K562 (cell line): ENCODE measurements around the gene UBAC2. TPM values are rescaled to one million over a fixed set of nuclear protein-coding genes. Genes with fewer than 3 reads are reported as not detected.

ENCODE experiments used
- ATAC-seq: fragments of 200-7000 bp; cut with Tn5 transposase; 3 replicates; pipeline ENCODE4 v1.9.1; 2020; ENCODE audit warnings: moderate library complexity
- BruUV-seq: library from RNA; stranded (reverse); fragments of 400-500 nt; replicated peaks from 2 replicates; lab custom pipeline; 2021; lab: Mats Ljungman, UMichigan
- CTCF ChIA-PET: fragments of 300-600 bp; formaldehyde crosslinking; extraction: SDS; loops from one replicate; lab custom pipeline; 2021; ENCODE audit warnings: low intra/inter-chr PET ratio; lab: Yijun Ruan, JAX
- POLR2A ChIA-PET: fragments of 300-600, 350-650 bp; sonication (Branson Sonifier 250); formaldehyde crosslinking; extraction: SDS; loops from one replicate; lab custom pipeline; 2021; ENCODE audit warnings: antibody characterized with exemption, inconsistent platforms; lab: Yijun Ruan, JAX
- DNase-seq, 4 experiments: peaks; one replicate each; pipeline versions ENCODE4 v3.0.0 to v3.0.0-alpha.2; 2011 to 2018; ENCODE audit warnings: low spot score in 3 of 4, mixed read lengths in 3 of 4; ENCODE audit errors: extremely low read depth in 1 of 4
- FAIRE-seq: peaks from 2 replicates; lab custom pipeline; 2011; peaks lifted over from hg19 to GRCh38; lab: Jason Lieb, UNC
- H2AFZ ChIP-seq: 2 replicates; pipeline ENCODE4 v1.6.0; 2011; ENCODE audit warnings: low read depth, low read length, control low read depth, inconsistent platforms
- H3K27ac ChIP-seq: fragments of 200-600 bp; 3 replicates; pipeline ENCODE4 v1.8.0; 2011; ENCODE audit warnings: low read depth, mild to moderate bottlenecking, control low read depth, inconsistent platforms, low read length, moderate library complexity, mixed read lengths; ENCODE audit errors: extremely low read depth
- H3K27me3 ChIP-seq, 2 experiments: fragments of 300-600 bp in 1 of 2; 2 replicates in 1 of 2; 3 replicates in 1 of 2; pipeline versions ENCODE4 v1.6.0 to v1.8.0; 2011; ENCODE audit warnings: inconsistent platforms in 2 of 2, low read length in 2 of 2, mild to moderate bottlenecking in 1 of 2, mixed read lengths in 1 of 2, moderate library complexity in 1 of 2; ENCODE audit not compliant: control insufficient read depth in 2 of 2, insufficient read depth in 2 of 2
- H3K36me3 ChIP-seq: fragments of 300-600 bp; 3 replicates; pipeline ENCODE4 v1.8.0; 2011; ENCODE audit warnings: mild to moderate bottlenecking, low read length, inconsistent platforms; ENCODE audit not compliant: control insufficient read depth, insufficient read depth
- H3K4me1 ChIP-seq, 2 experiments: fragments of 200-600 bp in 1 of 2; replicated peaks in 1 of 2; 2 replicates in 1 of 2; 3 replicates in 1 of 2; pipeline versions ENCODE4 v1.5.1 to v1.8.0; 2011; ENCODE audit warnings: inconsistent platforms in 2 of 2, low read length in 2 of 2, mild to moderate bottlenecking in 1 of 2, mixed read lengths in 1 of 2, moderate library complexity in 1 of 2; ENCODE audit not compliant: control insufficient read depth in 2 of 2, insufficient read depth in 2 of 2
- H3K4me2 ChIP-seq: 2 replicates; pipeline ENCODE4 v1.6.1; 2011; ENCODE audit warnings: low read length, control low read depth, inconsistent platforms, mixed read lengths; ENCODE audit not compliant: insufficient read depth
- H3K4me3 ChIP-seq: fragments of 200-600 bp; sonication (generic), shearing (Covaris generic); 2 replicates; pipeline ENCODE4 v1.5.1; 2016; ENCODE audit warnings: control low read depth, inconsistent platforms
- H3K79me2 ChIP-seq: fragments of 200-600 bp; 3 replicates; pipeline ENCODE4 v1.8.0; 2011; ENCODE audit warnings: low read length, inconsistent platforms; ENCODE audit not compliant: control insufficient read depth, insufficient read depth
- H3K9ac ChIP-seq, 2 experiments: 2 replicates each; pipeline versions ENCODE4 v1.6.0 to v1.6.1; 2011; ENCODE audit warnings: low read depth in 2 of 2, low read length in 2 of 2, control low read depth in 1 of 2, inconsistent platforms in 1 of 2, mild to moderate bottlenecking in 1 of 2, mixed read lengths in 1 of 2; ENCODE audit not compliant: insufficient read depth in 1 of 2
- H3K9me1 ChIP-seq: one replicate; pipeline ENCODE4 v1.6.0; 2011; ENCODE audit warnings: inconsistent platforms, mild to moderate bottlenecking, low read length, moderate library complexity; ENCODE audit not compliant: control insufficient read depth, insufficient read depth
- H3K9me3 ChIP-seq: replicated peaks from 2 replicates; pipeline ENCODE4 v1.5.1; 2011; ENCODE audit warnings: low read depth, low read length, inconsistent platforms; ENCODE audit not compliant: control insufficient read depth, insufficient read depth
- H4K20me1 ChIP-seq: replicated peaks from 2 replicates; pipeline ENCODE4 v1.6.1; 2011; ENCODE audit warnings: low read length, inconsistent platforms, mixed read lengths; ENCODE audit not compliant: control insufficient read depth, insufficient read depth
- CBFA2T3 ChIP-seq: fragments of 450-650 bp; IDR thresholded peaks from 2 replicates; pipeline ENCODE4 v1.6.1; 2017
- DPF2 ChIP-seq: fragments of 450-650 bp; IDR thresholded peaks from 2 replicates; pipeline ENCODE4 v1.6.1; 2016
- GATA2 ChIP-seq: sonication (generic); formaldehyde crosslinking; IDR thresholded peaks from 2 replicates; pipeline ENCODE4 v1.4.0; 2020; ENCODE audit warnings: mild to moderate bottlenecking, missing genetic modification reagents
- HNRNPH1 ChIP-seq: fragments of 200-400 bp; formaldehyde crosslinking; optimal IDR thresholded peaks from 2 replicates; pipeline ENCODE3; 2017; ENCODE audit warnings: low read depth, mild to moderate bottlenecking, low read length, moderate library complexity
- KLF16 ChIP-seq: IDR thresholded peaks from 2 replicates; pipeline ENCODE4 v1.6.1; 2016; ENCODE audit warnings: antibody characterized with exemption
- MAFK ChIP-seq: IDR thresholded peaks from 2 replicates; pipeline ENCODE4 v1.6.1; 2011; ENCODE audit warnings: low read length, improper control_type of control experiment
- TAL1 ChIP-seq: fragments of 450-650 bp; IDR thresholded peaks from 2 replicates; pipeline ENCODE4 v1.6.1; 2016; ENCODE audit warnings: mild to moderate bottlenecking
- TCF3 ChIP-seq: sonication (generic); formaldehyde crosslinking; IDR thresholded peaks from 2 replicates; pipeline ENCODE4 v1.4.0; 2020; ENCODE audit warnings: mild to moderate bottlenecking, missing genetic modification reagents
- TFAP4 ChIP-seq: sonication (generic); formaldehyde crosslinking; IDR thresholded peaks from 2 replicates; pipeline ENCODE4 v1.8.0; 2022; ENCODE audit warnings: missing genetic modification reagents, mild to moderate bottlenecking, moderate library complexity, borderline replicate concordance
- USF2 ChIP-seq: sonication (generic); formaldehyde crosslinking; IDR thresholded peaks from 2 replicates; pipeline ENCODE4 v1.5.0; 2020; ENCODE audit warnings: missing genetic modification reagents
- ZNF57 ChIP-seq: fragments of 450-650 bp; formaldehyde crosslinking; IDR thresholded peaks from 2 replicates; pipeline ENCODE4 v1.4.0; 2020; ENCODE audit warnings: mild to moderate bottlenecking, moderate library complexity
- ZNF780A ChIP-seq: fragments of 250-450 bp; sonication (Bioruptor Pico); IDR thresholded peaks from 2 replicates; pipeline ENCODE4 v1.5.0; 2021; ENCODE audit warnings: mild to moderate bottlenecking
- WGBS: fragments of 100-300 bp; shearing (Covaris generic); methylation state at CpG from one replicate; pipeline ENCODE4 v1.1.6; 2016; ENCODE audit warnings: low coverage, mixed read lengths; ENCODE audit not compliant: insufficient coverage; ENCODE audit errors: missing lambda C conversion rate; 5-methylcytosine and 5-hydroxymethylcytosine counted together
- in situ Hi-C: fragments of 300-500 bp; cut with MboI; formaldehyde crosslinking; loops from 4 replicates; pipeline ENCODE4 v1.15.0; 2018; ENCODE audit warnings: inconsistent platforms, mixed read lengths
- intact Hi-C: fragments of 100-400 bp; cut with micrococcal nuclease; formaldehyde crosslinking; loops from 2 replicates; pipeline ENCODE4 v1.14.2; 2022
- polyA plus RNA-seq, 8 experiments: library from polyadenylated mRNA; depleted of rRNA in 4 of 8; stranded (reverse) in 5 of 8; unstranded in 3 of 8; fragments of >200 nt; fragmentation: Nextera tagmentation in 2 of 8; fragmentation: Illumina TruSeq in 1 of 8; extraction: Ambion mirVana in 2 of 8; extraction: Trizol in 1 of 8; gene quantifications; 2 replicates each; pipeline versions ENCODE4 v1.2.1 to v1.2.3, GENCODE V29; 2011 to 2014; ENCODE audit warnings: inconsistent platforms in 1 of 8, missing spikeins in 1 of 8
- total RNA-seq, 7 experiments: library from RNA; depleted of rRNA in 6 of 7; stranded (reverse); fragments of >200 nt in 6 of 7; fragmentation: Illumina TruSeq in 2 of 7; extraction: Trizol in 2 of 7; gene quantifications; 2 replicates each; pipeline versions ENCODE4 v1.2.1 to v1.2.3, GENCODE V29; 2011 to 2021; ENCODE audit warnings: low replicate concordance in 1 of 7

UBAC2 gene
- total and polyA plus RNA-seq, 9 of the 15 experiments (the other 6 are each of a cell fraction or from before 2014, with no cell fraction given): 6.0 to 84.1 (median 32.3) TPM

- in situ Hi-C loops: loop anchor here (5.0 kb wide), 2 partner anchors 90 to 170 kb away; no protein-coding TSS in a partner anchor
Measured at GRCh38 chr13:99266827-99267226, 66.2 kb downstream of the UBAC2 start.

GRCh38 chr13:99267927-99268326, 67.3 kb downstream of the UBAC2 start:
- peak overlapping the region; percentile 20; the same call in 1 of the 3 replicates for H3K27ac ChIP-seq
- peaks cover 6% of the 10 kb centered on the region; the same call in 2 of the 3 replicates for H3K36me3 ChIP-seq
- H3K79me2 ChIP-seq: peaks cover 25% of the 10 kb centered on the region; the same call in 2 of the 3 replicates
- H3K4me1 ChIP-seq: peaks cover 7 to 24% of the 10 kb centered on the region in 2 experiments; a peak in 3 of 5 replicates
- H3K4me2 ChIP-seq: peak overlapping the region; percentile 43
- intact Hi-C loops: loop anchor here (2.0 to 10.0 kb wide), 5 partner anchors 64 to 593 kb away; partner anchors contain the start of gene UBAC2
- 0% methylated on average over 4 of the region's 4 CpGs for WGBS
- BruUV-seq: no TSS peak
- H3K4me3 ChIP-seq: no peak overlapping the region
- H3K9me1 ChIP-seq: no peaks in the 10 kb centered on the region
- ChIA-PET POLR2A (interaction anchor here (0.6 kb wide), 1 partner anchor 345 kb away, joined by 3 read pairs; no protein-coding TSS in a partner anchor), CTCF (interaction anchor here (5.6 kb wide), 1 partner anchor 168 kb away, joined by 73 read pairs; no protein-coding TSS in a partner anchor)
- ATAC-seq (peak; percentile 33; the same call in 2 of the 3 replicates), FAIRE-seq (peak; percentile 74), DNase-seq (peak; percentile 18 to 65 (median 32))
- H4K20me1 ChIP-seq: no peaks in the 10 kb centered on the region
- no peaks in the 10 kb centered on the region for H3K27me3 ChIP-seq
- H3K9me3 ChIP-seq: no peaks in the 10 kb centered on the region
- in situ Hi-C loops: loop anchor here (5.0 kb wide), 2 partner anchors 91 to 169 kb away; no protein-coding TSS in a partner anchor
- no peak overlapping the region for H2AFZ ChIP-seq
- H3K9ac ChIP-seq: peak overlapping the region in 1 of 2 experiments; percentile 56; a peak in 1 of 4 replicates
- TF ChIP-seq TAL1: peak; percentile 62
- TF ChIP-seq MAFK: no peak
- 0 out of 2 replicates have a peak, but pooled peaks have one; percentile 14 for TF ChIP-seq KLF16
- TF ChIP-seq TFAP4 (CRISPR knock-in tag): peak; percentile 27; the same call in 1 of the 2 replicates
- TF ChIP-seq DPF2: peak; percentile 52; the same call in 1 of the 2 replicates
- no peak for TF ChIP-seq HNRNPH1
- no peak for TF ChIP-seq ZNF57 (CRISPR knock-in tag)
- peak; percentile 87 for TF ChIP-seq USF2 (CRISPR knock-in tag)
- 0 out of 2 replicates have a peak, but pooled peaks have one; percentile 38 for TF ChIP-seq GATA2

More at GRCh38 chr13:99266827-99267226, 66.2 kb downstream of the UBAC2 start:
- no peak overlapping the region for H3K4me3 ChIP-seq
- ChIA-PET POLR2A (interaction anchor here (0.7 to 0.8 kb wide), 2 partner anchors 18 to 256 kb away, joined by 3 read pairs; no protein-coding TSS in a partner anchor), CTCF (no interaction called here)
- no peaks in the 10 kb centered on the region for H3K27me3 ChIP-seq
- H3K36me3 ChIP-seq: peaks cover 8% of the 10 kb centered on the region; the same call in 2 of the 3 replicates
- WGBS: 45% methylated on average over 5 of the region's 6 CpGs
- H3K4me2 ChIP-seq: no peak overlapping the region; the same call in 1 of the 2 replicates
- ATAC-seq: no peak
- H3K4me1 ChIP-seq: peaks cover 7 to 24% of the 10 kb centered on the region in 2 experiments; a peak in 3 of 5 replicates
- TF ChIP-seq TCF3 (peak; percentile 21; the same call in 1 of the 2 replicates), CBFA2T3 (peak; percentile 25; the same call in 1 of the 2 replicates), ZNF780A (no peak)
- TF ChIP-seq, all 486 proteins: peak for 2
- Histone ChIP-seq H3K9me1 (no peaks in the 10 kb centered on the region), H4K20me1 (no peaks in the 10 kb centered on the region), H3K79me2 (peaks cover 17% of the 10 kb centered on the region; the same call in 2 of the 3 replicates), H3K27ac (no peak overlapping the region), H3K9ac (no peak overlapping the region; a peak in 1 of 4 replicates), H2AFZ (no peak overlapping the region), H3K9me3 (no peaks in the 10 kb centered on the region)
- intact Hi-C loops: loop anchor here (1.0 to 10.0 kb wide), 5 partner anchors 65 to 592 kb away; partner anchors contain the start of gene UBAC2
- peak in 2 of 4 experiments; percentile 15 to 34 for DNase-seq
- BruUV-seq: no TSS peak
- no peak for FAIRE-seq
